Motor neuron (in vitro differentiated cells): ENCODE measurements around the gene LLCFC1. TPM values are rescaled to one million over a fixed set of nuclear protein-coding genes. Genes with fewer than 3 reads are reported as not detected.

ENCODE experiments used
- ATAC-seq, 8 experiments: fragments of 200-7000 bp; cut with Tn5 transposase; replicated peaks in 6 of 8; 2 replicates each; pipeline ENCODE4 v1.8.0; 2021; ENCODE audit warnings: mild to moderate bottlenecking in 8 of 8, moderate library complexity in 8 of 8
- H3K27ac ChIP-seq, 2 donors: fragments of 250-450 bp; sonication (Bioruptor Pico); 2 replicates each; pipeline ENCODE4 v1.9.0; 2021; ENCODE audit warnings: antibody characterized with exemption in 2 of 2, mild to moderate bottlenecking in 2 of 2, moderate library complexity in 1 of 2
- H3K4me1 ChIP-seq, 2 donors: fragments of 250-450 bp; sonication (Bioruptor Pico); replicated peaks in 1 of 2; 2 replicates each; pipeline ENCODE4 v1.6.1; 2021; ENCODE audit warnings: antibody characterized with exemption in 2 of 2, mild to moderate bottlenecking in 2 of 2, moderate library complexity in 1 of 2
- H3K4me3 ChIP-seq, 5 donors: fragments of 250-450 bp; sonication (Bioruptor Pico); 2 replicates each; pipeline ENCODE4 v1.9.0; 2021; ENCODE audit warnings: antibody characterized with exemption in 5 of 5, mild to moderate bottlenecking in 5 of 5, moderate library complexity in 4 of 5
- WGBS, 10 experiments: fragments of 450-650 bp; shearing (Covaris generic); methylation state at CpG; one replicate each; pipeline ENCODE4 v1.0.0; 2022; 5-methylcytosine and 5-hydroxymethylcytosine counted together
- in situ Hi-C, 9 experiments: fragments of 400-800 bp; cut with MboI; loops; one replicate each; pipeline ENCODE4 v1.15.0; 2021; ENCODE audit warnings: low sequenced_read_pairs in 9 of 9, low pct_unique_long_range_greater_than_20kb in 2 of 9; ENCODE audit not compliant: unreplicated experiment in 9 of 9
- total RNA-seq, 8 experiments: library from RNA; unstranded; fragments of 300-600 nt; gene quantifications; 2 replicates each; pipeline versions ENCODE4 v1.2.3 to v1.2.4, GENCODE V29; 2022

Gene LLCFC1
- total RNA-seq, 8 experiments from 2014 or later: 0.29 TPM; not detected in 7

GRCh38 chr7:142983825-142984224 is 44.5 kb downstream of the LLCFC1 start:
- Histone ChIP-seq H3K4me3 (no peak overlapping the region), H3K4me1 (no peaks in the 10 kb centered on the region), H3K27ac (no peak overlapping the region)
- in situ Hi-C loops: loop anchor here in 1 of 9 experiments (25.0 kb wide), 1 partner anchor 97 kb away; the partner anchor contains the start of gene TRPV6
- WGBS, 10 experiments: 0 to 67% methylated on average over 1 of the region's 1 CpG; no CpG with 5 or more reads in 8 of the 10 experiments
- no peak for ATAC-seq

DNA sequence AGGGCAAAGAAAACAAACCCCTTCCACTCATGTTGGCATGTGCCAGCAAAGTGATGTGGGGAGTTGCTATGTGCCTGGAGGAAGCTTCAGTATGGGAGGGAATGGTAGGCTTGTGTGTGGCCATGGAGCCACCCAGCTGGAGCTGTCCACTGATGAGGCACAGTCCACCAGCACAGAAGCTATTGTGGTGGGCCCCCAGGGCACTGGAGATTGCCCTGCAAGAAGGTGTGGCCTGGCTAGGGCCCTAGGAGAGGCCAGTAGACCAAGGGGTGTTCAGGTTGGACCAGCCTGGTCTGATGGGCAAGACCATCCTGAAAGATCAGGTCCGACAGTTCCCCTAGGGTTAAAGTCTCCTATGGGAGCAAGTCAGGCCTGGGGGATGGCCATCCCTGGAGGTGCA is 45.0 kb downstream of the LLCFC1 start:
- no peak overlapping the region for H3K4me3 ChIP-seq
- ATAC-seq: no peak
- no peak overlapping the region for H3K27ac ChIP-seq
- 83% methylated on average over 1 of the region's 1 CpG; no CpG with 5 or more reads in 9 of the 10 experiments for WGBS, 10 experiments
- no peaks in the 10 kb centered on the region for H3K4me1 ChIP-seq
- in situ Hi-C loops: loop anchor here in 1 of 9 experiments (25.0 kb wide), 1 partner anchor 97 kb away; the partner anchor contains the start of gene TRPV6

Other genes with a start within 250 kb of the LLCFC1 start
- under 1 TPM in 3 of 8 experiments, not detected in 5; 0.46 to 0.90 (median 0.59) TPM for gene PRSS1, start 190.0 kb upstream of the LLCFC1 start, total RNA-seq
- gene PRSS2, start 168.5 kb upstream of the LLCFC1 start, total RNA-seq: not detected
- 1 to 10 TPM in 7 of 8 experiments, under 1 TPM in 1; 0.97 to 9.9 (median 3.3) TPM for gene EPHB6, start 84.4 kb upstream of the LLCFC1 start, total RNA-seq
- 1 to 10 TPM in 3 of 8 experiments, under 1 TPM in 5; 0.07 to 1.7 (median 0.53) TPM for gene TRPV6, start 53.7 kb upstream of the LLCFC1 start, total RNA-seq
- gene TRPV5, start 5.7 kb upstream of the LLCFC1 start, total RNA-seq: under 1 TPM in 5 of 8 experiments, not detected in 3; 0.09 to 0.25 (median 0.13) TPM
- gene KEL, start 22.9 kb downstream of the LLCFC1 start, total RNA-seq: 1 to 10 TPM in 2 of 8 experiments, under 1 TPM in 5, not detected in 1; 0.21 to 2.1 (median 0.54) TPM
- 1 to 10 TPM in 1 of 8 experiments, under 1 TPM in 2, not detected in 5; 0.27 to 1.5 (median 0.41) TPM for gene OR9A2, start 87.6 kb downstream of the LLCFC1 start, total RNA-seq
- under 1 TPM in 3 of 8 experiments, not detected in 5; 0.27 to 0.85 (median 0.29) TPM for gene OR6V1, start 112.9 kb downstream of the LLCFC1 start, total RNA-seq
- not detected for gene PIP, start 192.6 kb downstream of the LLCFC1 start, total RNA-seq
- gene TAS2R39, start 243.9 kb downstream of the LLCFC1 start, total RNA-seq: under 1 TPM in 5 of 8 experiments, not detected in 3; 0.28 to 0.45 (median 0.33) TPM